ENCODE measurements around the gene FRMD1. TPM values are rescaled to one million over a fixed set of nuclear protein-coding genes. Genes with fewer than 3 reads are reported as not detected.

The FRMD1 gene
- polyA plus RNA-seq, 1 experiment: not detected

DNA sequence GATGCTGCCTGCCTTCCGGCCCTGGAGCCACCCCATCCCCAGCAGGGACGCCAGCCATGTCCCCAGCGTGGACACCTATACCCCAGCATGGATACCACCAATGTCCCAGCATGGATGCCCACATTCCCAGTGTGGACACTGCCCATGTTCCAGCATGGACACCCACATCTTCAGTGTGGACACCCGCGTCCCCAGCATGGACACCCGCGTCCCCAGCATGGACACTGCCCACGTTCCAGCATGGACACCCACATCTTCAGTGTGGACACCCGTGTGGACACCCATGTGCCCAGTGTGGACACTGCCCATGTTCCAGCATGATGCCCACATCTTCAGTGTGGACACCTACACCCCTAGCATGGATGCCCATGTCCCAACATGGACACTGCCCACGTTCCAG is 7.1 kb upstream of the FRMD1 start:
- Histone ChIP-seq H3K9me3 (ENCODE audit: control insufficient read depth, insufficient read depth, low read length) (peaks cover 32% of the 10 kb centered on the region; the same call in 1 of the 2 replicates), H3K27ac (ENCODE audit: low read depth, low read length) (no peak overlapping the region), H3K4me3 (ENCODE audit: low read depth, low read length) (no peak overlapping the region), H3K27me3 (ENCODE audit: control insufficient read depth, insufficient read depth, low read length) (peaks cover 2% of the 10 kb centered on the region)
- DNase-seq (ENCODE audit: low read depth, low spot score): no peak
- TF ChIP-seq, protein P1, sequence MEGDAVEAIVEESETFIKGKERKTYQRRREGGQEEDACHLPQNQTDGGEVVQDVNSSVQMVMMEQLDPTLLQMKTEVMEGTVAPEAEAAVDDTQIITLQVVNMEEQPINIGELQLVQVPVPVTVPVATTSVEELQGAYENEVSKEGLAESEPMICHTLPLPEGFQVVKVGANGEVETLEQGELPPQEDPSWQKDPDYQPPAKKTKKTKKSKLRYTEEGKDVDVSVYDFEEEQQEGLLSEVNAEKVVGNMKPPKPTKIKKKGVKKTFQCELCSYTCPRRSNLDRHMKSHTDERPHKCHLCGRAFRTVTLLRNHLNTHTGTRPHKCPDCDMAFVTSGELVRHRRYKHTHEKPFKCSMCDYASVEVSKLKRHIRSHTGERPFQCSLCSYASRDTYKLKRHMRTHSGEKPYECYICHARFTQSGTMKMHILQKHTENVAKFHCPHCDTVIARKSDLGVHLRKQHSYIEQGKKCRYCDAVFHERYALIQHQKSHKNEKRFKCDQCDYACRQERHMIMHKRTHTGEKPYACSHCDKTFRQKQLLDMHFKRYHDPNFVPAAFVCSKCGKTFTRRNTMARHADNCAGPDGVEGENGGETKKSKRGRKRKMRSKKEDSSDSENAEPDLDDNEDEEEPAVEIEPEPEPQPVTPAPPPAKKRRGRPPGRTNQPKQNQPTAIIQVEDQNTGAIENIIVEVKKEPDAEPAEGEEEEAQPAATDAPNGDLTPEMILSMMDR (IDR thresholded peaks at IDR 0.05; ENCODE audit: low read depth, low read length): no peak
- CTCF ChIA-PET: no interaction called here
- POLR2A ChIA-PET: no interaction called here

DNA sequence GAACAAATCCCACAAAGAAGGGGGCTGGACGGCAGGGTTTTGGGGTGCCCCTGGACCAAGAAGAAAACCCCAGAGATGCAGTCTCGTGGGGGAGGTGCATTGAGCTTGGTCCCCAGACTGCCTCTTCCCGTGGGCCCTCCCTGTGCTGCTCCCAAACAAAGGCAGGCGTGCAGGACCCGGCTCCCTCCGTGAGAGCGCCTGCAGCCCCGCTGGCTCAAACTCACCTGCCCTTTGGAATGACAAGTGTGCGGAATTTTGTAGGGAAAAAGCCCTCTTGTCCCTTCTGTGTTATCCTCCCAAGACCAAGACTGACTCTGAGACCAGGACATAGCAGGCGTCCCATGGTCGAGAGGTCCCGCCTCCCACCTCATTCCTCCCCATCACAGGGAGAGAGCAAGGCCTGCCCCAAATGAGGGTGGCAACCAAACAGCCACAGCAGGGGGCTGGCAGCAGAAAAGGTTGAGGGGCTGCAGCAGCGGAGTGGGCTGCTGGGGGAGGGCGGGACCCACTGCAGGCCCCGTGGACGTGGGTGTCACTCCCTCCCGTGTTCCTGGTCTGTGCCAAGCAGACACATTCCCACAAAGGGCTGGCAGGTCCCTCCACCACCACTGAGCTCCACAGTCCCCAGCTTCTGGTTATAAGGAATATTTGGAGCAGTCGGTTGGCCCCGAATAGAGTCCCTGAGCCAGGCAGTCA is 5.6 kb upstream of the FRMD1 start:
- H3K9me3 ChIP-seq (ENCODE audit: control insufficient read depth, insufficient read depth, low read length): peaks cover 32% of the 10 kb centered on the region
- no peak for DNase-seq (ENCODE audit: low read depth, low spot score)
- no peak overlapping the region for H3K4me3 ChIP-seq (ENCODE audit: low read depth, low read length)
- no peak overlapping the region for H3K27ac ChIP-seq (ENCODE audit: low read depth, low read length)
- TF ChIP-seq, protein P1 (IDR thresholded peaks at IDR 0.05; ENCODE audit: low read depth, low read length): no peak
- ChIA-PET POLR2A (no interaction called here), CTCF (no interaction called here)
- peaks cover 2% of the 10 kb centered on the region for H3K27me3 ChIP-seq (ENCODE audit: control insufficient read depth, insufficient read depth, low read length)

DNA sequence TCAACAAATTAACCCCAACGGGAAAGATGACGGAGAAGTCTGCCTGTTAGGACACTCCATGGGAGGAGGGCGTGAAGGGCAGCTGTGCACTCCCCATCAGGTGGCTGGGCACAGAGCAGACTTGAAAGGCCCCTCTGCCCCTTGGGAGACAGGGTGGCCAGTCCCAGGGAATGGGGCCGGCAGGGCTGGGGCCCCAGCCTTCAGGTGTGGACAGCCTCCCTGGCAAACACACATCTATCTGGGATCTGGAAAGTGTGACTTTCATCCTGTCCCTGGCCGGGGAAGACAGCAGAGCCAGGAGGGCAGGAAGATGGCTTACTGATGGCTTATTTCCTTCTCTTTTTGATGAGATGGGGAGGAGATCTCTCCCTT is 4.5 kb upstream of the FRMD1 start:
- ChIA-PET CTCF (no interaction called here), POLR2A (no interaction called here)
- H3K27me3 ChIP-seq (ENCODE audit: control insufficient read depth, insufficient read depth, low read length): peaks cover 2% of the 10 kb centered on the region
- H3K4me3 ChIP-seq (ENCODE audit: low read depth, low read length): no peak overlapping the region
- no peak for DNase-seq (ENCODE audit: low read depth, low spot score)
- TF ChIP-seq, protein P1 (IDR thresholded peaks at IDR 0.05; ENCODE audit: low read depth, low read length): no peak
- H3K27ac ChIP-seq (ENCODE audit: low read depth, low read length): no peak overlapping the region
- peaks cover 36% of the 10 kb centered on the region for H3K9me3 ChIP-seq (ENCODE audit: control insufficient read depth, insufficient read depth, low read length)

GRCh38 chr6:168082860-168083513 is 4.0 kb upstream of the FRMD1 start:
- CTCF ChIA-PET: no interaction called here
- POLR2A ChIA-PET: no interaction called here
- TF ChIP-seq, protein P1 (IDR thresholded peaks at IDR 0.05; ENCODE audit: low read depth, low read length): no peak
- DNase-seq (ENCODE audit: low read depth, low spot score): no peak
- Histone ChIP-seq H3K27me3 (ENCODE audit: control insufficient read depth, insufficient read depth, low read length) (peaks cover 2% of the 10 kb centered on the region), H3K4me3 (ENCODE audit: low read depth, low read length) (no peak overlapping the region), H3K9me3 (ENCODE audit: control insufficient read depth, insufficient read depth, low read length) (peaks cover 35% of the 10 kb centered on the region), H3K27ac (ENCODE audit: low read depth, low read length) (no peak overlapping the region)

DNA sequence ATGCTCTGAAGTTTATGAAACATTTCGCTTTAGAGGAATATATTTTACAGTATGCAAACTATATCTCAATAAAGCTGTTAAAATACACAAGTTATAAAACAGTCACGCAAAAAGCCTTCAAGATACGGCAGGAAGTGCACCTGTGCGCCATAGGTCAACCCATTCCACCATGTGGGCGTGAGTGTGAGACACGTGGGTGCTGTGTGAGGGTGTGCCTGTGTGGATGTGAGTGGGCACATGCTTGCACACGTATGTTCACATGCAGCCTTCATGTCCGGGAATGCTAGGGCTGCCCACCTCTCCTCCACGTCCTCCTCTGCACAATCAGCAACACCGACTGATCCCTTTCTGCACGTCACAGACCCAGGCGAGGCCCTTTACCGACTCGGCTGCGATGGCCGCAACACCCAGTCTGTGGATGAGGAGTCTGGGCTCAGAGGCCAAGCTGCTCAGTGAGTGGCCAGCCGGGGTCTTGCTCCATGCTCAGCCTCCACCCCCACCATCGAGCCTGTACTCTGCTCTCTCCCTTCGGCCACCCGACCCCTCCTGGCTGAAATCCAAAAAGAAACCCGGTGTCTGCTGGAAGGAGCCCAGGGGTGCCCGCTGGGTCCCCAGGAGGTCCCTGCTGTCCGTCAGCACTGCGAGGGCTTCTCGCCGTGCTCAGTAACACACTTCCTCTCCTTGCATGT is 3.0 kb upstream of the FRMD1 start:
- Histone ChIP-seq H3K9me3 (ENCODE audit: control insufficient read depth, insufficient read depth, low read length) (peaks cover 35% of the 10 kb centered on the region), H3K27me3 (ENCODE audit: control insufficient read depth, insufficient read depth, low read length) (peaks cover 2% of the 10 kb centered on the region), H3K4me3 (ENCODE audit: low read depth, low read length) (no peak overlapping the region), H3K27ac (ENCODE audit: low read depth, low read length) (no peak overlapping the region)
- POLR2A ChIA-PET: no interaction called here
- no peak for DNase-seq (ENCODE audit: low read depth, low spot score)
- TF ChIP-seq, protein P1 (IDR thresholded peaks at IDR 0.05; ENCODE audit: low read depth, low read length): no peak
- CTCF ChIA-PET: no interaction called here

Measured in AG04450 (cell line).